Fibroblast of lung (primary cell): ENCODE results near the gene THRB.

Experiments
- EZH2 ChIP-seq: IDR thresholded peaks from 2 replicates; pipeline ENCODE4 v1.5.1; 2012; ENCODE audit warnings: low read length, control low read depth, mild to moderate bottlenecking; ENCODE audit errors: missing control alignments
- TF ChIP-seq, protein P1 (sequence below), 2 donors: IDR thresholded peaks in 1 of 2; conservative IDR thresholded peaks in 1 of 2; 1 replicate in 1 of 2; 2 replicates in 1 of 2; pipeline ENCODE4 v1.5.1; 2011 to 2012; ENCODE audit warnings: low read length in 2 of 2, control low read depth in 1 of 2, inconsistent platforms in 1 of 2, low read depth in 1 of 2, mild to moderate bottlenecking in 1 of 2

DNA sequence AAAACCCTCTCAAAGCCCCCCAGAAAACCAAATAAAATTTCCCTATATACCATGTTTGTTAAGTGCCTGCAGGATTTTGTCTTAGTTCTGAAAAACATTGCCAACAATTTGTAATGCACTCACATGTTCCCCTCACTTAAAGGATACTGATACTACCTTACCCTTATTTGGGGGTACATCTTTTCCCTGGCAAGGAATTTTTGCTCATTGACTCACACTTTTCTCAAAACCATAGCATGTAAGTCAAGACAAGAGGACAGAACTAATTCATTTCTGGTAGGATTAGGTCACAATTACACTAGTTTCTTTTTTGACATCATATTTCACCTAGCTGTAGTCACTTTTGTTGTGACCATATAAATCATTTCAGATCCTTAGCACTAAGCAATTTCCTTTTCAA lies 222.2 kb downstream of the THRB start:
- no peak for TF ChIP-seq EZH2
- TF ChIP-seq, protein P1, sequence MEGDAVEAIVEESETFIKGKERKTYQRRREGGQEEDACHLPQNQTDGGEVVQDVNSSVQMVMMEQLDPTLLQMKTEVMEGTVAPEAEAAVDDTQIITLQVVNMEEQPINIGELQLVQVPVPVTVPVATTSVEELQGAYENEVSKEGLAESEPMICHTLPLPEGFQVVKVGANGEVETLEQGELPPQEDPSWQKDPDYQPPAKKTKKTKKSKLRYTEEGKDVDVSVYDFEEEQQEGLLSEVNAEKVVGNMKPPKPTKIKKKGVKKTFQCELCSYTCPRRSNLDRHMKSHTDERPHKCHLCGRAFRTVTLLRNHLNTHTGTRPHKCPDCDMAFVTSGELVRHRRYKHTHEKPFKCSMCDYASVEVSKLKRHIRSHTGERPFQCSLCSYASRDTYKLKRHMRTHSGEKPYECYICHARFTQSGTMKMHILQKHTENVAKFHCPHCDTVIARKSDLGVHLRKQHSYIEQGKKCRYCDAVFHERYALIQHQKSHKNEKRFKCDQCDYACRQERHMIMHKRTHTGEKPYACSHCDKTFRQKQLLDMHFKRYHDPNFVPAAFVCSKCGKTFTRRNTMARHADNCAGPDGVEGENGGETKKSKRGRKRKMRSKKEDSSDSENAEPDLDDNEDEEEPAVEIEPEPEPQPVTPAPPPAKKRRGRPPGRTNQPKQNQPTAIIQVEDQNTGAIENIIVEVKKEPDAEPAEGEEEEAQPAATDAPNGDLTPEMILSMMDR (conservative IDR thresholded peaks at IDR 0.05 in 1 of 2, IDR thresholded peaks at IDR 0.05 in 1 of 2; ENCODE audit: low read depth in 1 of 2, low read length in 2 of 2), result no peak
